B cell (primary cell): ENCODE data around the gene DOCK8.

Experiments
- EZH2 ChIP-seq: IDR thresholded peaks from 2 replicates; pipeline ENCODE4 v1.6.1; 2012; ENCODE audit warnings: borderline replicate concordance, low read depth, mild to moderate bottlenecking, moderate library complexity, low read length; ENCODE audit not compliant: insufficient read depth, poor library complexity, severe bottlenecking
- TF ChIP-seq, protein P1 (sequence below): fragments of 200-600 bp; IDR thresholded peaks from one replicate; pipeline ENCODE4 v1.8.0; 2022; ENCODE audit warnings: antibody characterized with exemption, mild to moderate bottlenecking

DNA sequence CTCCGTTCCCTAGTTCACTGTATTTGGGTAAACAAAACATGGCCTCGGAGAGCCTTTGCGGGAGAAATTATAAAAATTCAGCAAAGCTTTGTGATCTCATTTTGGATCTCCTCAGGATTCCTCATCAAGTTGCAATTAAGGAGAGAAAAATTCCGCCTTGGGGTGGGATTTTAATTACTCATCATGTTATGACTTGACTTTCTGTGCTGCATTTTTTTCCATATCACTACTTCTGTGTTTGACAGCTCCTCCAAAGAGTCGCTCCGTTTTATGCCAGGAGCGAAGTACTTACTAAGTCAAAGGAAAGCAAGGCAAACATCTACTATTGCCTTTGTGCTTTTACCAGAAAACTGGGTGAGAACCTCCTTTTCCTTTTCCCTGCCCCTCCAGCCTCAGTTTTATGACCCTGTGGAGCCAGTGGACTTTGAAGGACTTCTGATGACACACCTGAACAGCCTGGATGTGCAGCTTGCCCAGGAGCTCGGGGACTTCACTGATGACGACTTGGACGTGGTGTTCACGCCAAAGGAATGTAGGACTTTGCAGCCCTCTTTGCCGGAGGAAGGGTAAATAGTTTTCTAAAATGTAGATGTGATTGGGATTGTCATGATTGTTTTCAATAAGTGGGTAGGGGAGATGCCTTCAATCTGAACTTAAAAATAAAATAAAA, 71.5 kb downstream of the DOCK8 start:
- no peak for TF ChIP-seq EZH2
- TF ChIP-seq, protein P1, sequence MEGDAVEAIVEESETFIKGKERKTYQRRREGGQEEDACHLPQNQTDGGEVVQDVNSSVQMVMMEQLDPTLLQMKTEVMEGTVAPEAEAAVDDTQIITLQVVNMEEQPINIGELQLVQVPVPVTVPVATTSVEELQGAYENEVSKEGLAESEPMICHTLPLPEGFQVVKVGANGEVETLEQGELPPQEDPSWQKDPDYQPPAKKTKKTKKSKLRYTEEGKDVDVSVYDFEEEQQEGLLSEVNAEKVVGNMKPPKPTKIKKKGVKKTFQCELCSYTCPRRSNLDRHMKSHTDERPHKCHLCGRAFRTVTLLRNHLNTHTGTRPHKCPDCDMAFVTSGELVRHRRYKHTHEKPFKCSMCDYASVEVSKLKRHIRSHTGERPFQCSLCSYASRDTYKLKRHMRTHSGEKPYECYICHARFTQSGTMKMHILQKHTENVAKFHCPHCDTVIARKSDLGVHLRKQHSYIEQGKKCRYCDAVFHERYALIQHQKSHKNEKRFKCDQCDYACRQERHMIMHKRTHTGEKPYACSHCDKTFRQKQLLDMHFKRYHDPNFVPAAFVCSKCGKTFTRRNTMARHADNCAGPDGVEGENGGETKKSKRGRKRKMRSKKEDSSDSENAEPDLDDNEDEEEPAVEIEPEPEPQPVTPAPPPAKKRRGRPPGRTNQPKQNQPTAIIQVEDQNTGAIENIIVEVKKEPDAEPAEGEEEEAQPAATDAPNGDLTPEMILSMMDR: no peak
